K562 (cell line): ENCODE measurements around the gene ACOT13. TPM values are rescaled to one million over a fixed set of nuclear protein-coding genes. Genes with fewer than 3 reads are reported as not detected.

Experiments
- ATAC-seq: fragments of 200-7000 bp; cut with Tn5 transposase; 3 replicates; pipeline ENCODE4 v1.9.1; 2020; ENCODE audit warnings: moderate library complexity
- BruUV-seq: library from RNA; stranded (reverse); fragments of 400-500 nt; replicated peaks from 2 replicates; lab custom pipeline; 2021; lab: Mats Ljungman, UMichigan
- CTCF ChIA-PET: fragments of 300-600 bp; formaldehyde crosslinking; extraction: SDS; loops from one replicate; lab custom pipeline; 2021; ENCODE audit warnings: low intra/inter-chr PET ratio; lab: Yijun Ruan, JAX
- POLR2A ChIA-PET: fragments of 300-600, 350-650 bp; sonication (Branson Sonifier 250); formaldehyde crosslinking; extraction: SDS; loops from one replicate; lab custom pipeline; 2021; ENCODE audit warnings: antibody characterized with exemption, inconsistent platforms; lab: Yijun Ruan, JAX
- DNase-seq, 4 experiments: peaks; one replicate each; pipeline versions ENCODE4 v3.0.0 to v3.0.0-alpha.2; 2011 to 2018; ENCODE audit warnings: low spot score in 3 of 4, mixed read lengths in 3 of 4; ENCODE audit errors: extremely low read depth in 1 of 4
- FAIRE-seq: peaks from 2 replicates; lab custom pipeline; 2011; peaks lifted over from hg19 to GRCh38; lab: Jason Lieb, UNC
- H2AFZ ChIP-seq: 2 replicates; pipeline ENCODE4 v1.6.0; 2011; ENCODE audit warnings: low read depth, low read length, control low read depth, inconsistent platforms
- H3K27ac ChIP-seq: fragments of 200-600 bp; 3 replicates; pipeline ENCODE4 v1.8.0; 2011; ENCODE audit warnings: low read depth, mild to moderate bottlenecking, control low read depth, inconsistent platforms, low read length, moderate library complexity, mixed read lengths; ENCODE audit errors: extremely low read depth
- H3K27me3 ChIP-seq, 2 experiments: fragments of 300-600 bp in 1 of 2; 2 replicates in 1 of 2; 3 replicates in 1 of 2; pipeline versions ENCODE4 v1.6.0 to v1.8.0; 2011; ENCODE audit warnings: inconsistent platforms in 2 of 2, low read length in 2 of 2, mild to moderate bottlenecking in 1 of 2, mixed read lengths in 1 of 2, moderate library complexity in 1 of 2; ENCODE audit not compliant: control insufficient read depth in 2 of 2, insufficient read depth in 2 of 2
- H3K36me3 ChIP-seq: fragments of 300-600 bp; 3 replicates; pipeline ENCODE4 v1.8.0; 2011; ENCODE audit warnings: mild to moderate bottlenecking, low read length, inconsistent platforms; ENCODE audit not compliant: control insufficient read depth, insufficient read depth
- H3K4me1 ChIP-seq, 2 experiments: fragments of 200-600 bp in 1 of 2; replicated peaks in 1 of 2; 2 replicates in 1 of 2; 3 replicates in 1 of 2; pipeline versions ENCODE4 v1.5.1 to v1.8.0; 2011; ENCODE audit warnings: inconsistent platforms in 2 of 2, low read length in 2 of 2, mild to moderate bottlenecking in 1 of 2, mixed read lengths in 1 of 2, moderate library complexity in 1 of 2; ENCODE audit not compliant: control insufficient read depth in 2 of 2, insufficient read depth in 2 of 2
- H3K4me2 ChIP-seq: 2 replicates; pipeline ENCODE4 v1.6.1; 2011; ENCODE audit warnings: low read length, control low read depth, inconsistent platforms, mixed read lengths; ENCODE audit not compliant: insufficient read depth
- H3K4me3 ChIP-seq: fragments of 200-600 bp; sonication (generic), shearing (Covaris generic); 2 replicates; pipeline ENCODE4 v1.5.1; 2016; ENCODE audit warnings: control low read depth, inconsistent platforms
- H3K79me2 ChIP-seq: fragments of 200-600 bp; 3 replicates; pipeline ENCODE4 v1.8.0; 2011; ENCODE audit warnings: low read length, inconsistent platforms; ENCODE audit not compliant: control insufficient read depth, insufficient read depth
- H3K9ac ChIP-seq, 2 experiments: 2 replicates each; pipeline versions ENCODE4 v1.6.0 to v1.6.1; 2011; ENCODE audit warnings: low read depth in 2 of 2, low read length in 2 of 2, control low read depth in 1 of 2, inconsistent platforms in 1 of 2, mild to moderate bottlenecking in 1 of 2, mixed read lengths in 1 of 2; ENCODE audit not compliant: insufficient read depth in 1 of 2
- H3K9me1 ChIP-seq: one replicate; pipeline ENCODE4 v1.6.0; 2011; ENCODE audit warnings: inconsistent platforms, mild to moderate bottlenecking, low read length, moderate library complexity; ENCODE audit not compliant: control insufficient read depth, insufficient read depth
- H3K9me3 ChIP-seq: replicated peaks from 2 replicates; pipeline ENCODE4 v1.5.1; 2011; ENCODE audit warnings: low read depth, low read length, inconsistent platforms; ENCODE audit not compliant: control insufficient read depth, insufficient read depth
- H4K20me1 ChIP-seq: replicated peaks from 2 replicates; pipeline ENCODE4 v1.6.1; 2011; ENCODE audit warnings: low read length, inconsistent platforms, mixed read lengths; ENCODE audit not compliant: control insufficient read depth, insufficient read depth
- HMGN3 ChIP-seq: IDR thresholded peaks from 2 replicates; pipeline ENCODE4 v1.6.1; 2011; ENCODE audit warnings: borderline replicate concordance, low read depth, mild to moderate bottlenecking, mixed read lengths, low read length; ENCODE audit not compliant: insufficient read length; ENCODE audit errors: extremely low read depth
- MTA2 ChIP-seq: fragments of 450-650 bp; IDR thresholded peaks from 2 replicates; pipeline ENCODE4 v1.6.1; 2016; ENCODE audit warnings: low read depth
- POLR2A ChIP-seq: fragments of 450-650 bp; conservative IDR thresholded peaks from 2 replicates; pipeline ENCODE4 v1.6.1; 2016
- POLR3A ChIP-seq: IDR thresholded peaks from 2 replicates; pipeline ENCODE4 v1.6.1; 2011; ENCODE audit warnings: borderline replicate concordance, mild to moderate bottlenecking, moderate library complexity; ENCODE audit not compliant: insufficient read length, insufficient read depth; ENCODE audit errors: extremely low read depth
- ZNF830 ChIP-seq: fragments of 250-450 bp; sonication (Bioruptor Pico); IDR thresholded peaks from 2 replicates; pipeline ENCODE4 v1.5.0; 2021; ENCODE audit warnings: mild to moderate bottlenecking
- WGBS: fragments of 100-300 bp; shearing (Covaris generic); methylation state at CpG from one replicate; pipeline ENCODE4 v1.1.6; 2016; ENCODE audit warnings: low coverage, mixed read lengths; ENCODE audit not compliant: insufficient coverage; ENCODE audit errors: missing lambda C conversion rate; 5-methylcytosine and 5-hydroxymethylcytosine counted together
- in situ Hi-C: fragments of 300-500 bp; cut with MboI; formaldehyde crosslinking; loops from 4 replicates; pipeline ENCODE4 v1.15.0; 2018; ENCODE audit warnings: inconsistent platforms, mixed read lengths
- intact Hi-C: fragments of 100-400 bp; cut with micrococcal nuclease; formaldehyde crosslinking; loops from 2 replicates; pipeline ENCODE4 v1.14.2; 2022
- polyA plus RNA-seq, 8 experiments: library from polyadenylated mRNA; depleted of rRNA in 4 of 8; stranded (reverse) in 5 of 8; unstranded in 3 of 8; fragments of >200 nt; fragmentation: Nextera tagmentation in 2 of 8; fragmentation: Illumina TruSeq in 1 of 8; extraction: Ambion mirVana in 2 of 8; extraction: Trizol in 1 of 8; gene quantifications; 2 replicates each; pipeline versions ENCODE4 v1.2.1 to v1.2.3, GENCODE V29; 2011 to 2014; ENCODE audit warnings: inconsistent platforms in 1 of 8, missing spikeins in 1 of 8
- total RNA-seq, 7 experiments: library from RNA; depleted of rRNA in 6 of 7; stranded (reverse); fragments of >200 nt in 6 of 7; fragmentation: Illumina TruSeq in 2 of 7; extraction: Trizol in 2 of 7; gene quantifications; 2 replicates each; pipeline versions ENCODE4 v1.2.1 to v1.2.3, GENCODE V29; 2011 to 2021; ENCODE audit warnings: low replicate concordance in 1 of 7
- TF ChIP-seq, protein P1 (sequence below): fragments of 250-450 bp; sonication (Bioruptor Pico); IDR thresholded peaks from 2 replicates; pipeline ENCODE4 v1.9.0; 2021; ENCODE audit warnings: mild to moderate bottlenecking, inconsistent platforms

Gene ACOT13
- total and polyA plus RNA-seq, 9 of the 15 experiments (the other 6 are each of a cell fraction or from before 2014, with no cell fraction given) = 14.1 to 129 (median 65.7) TPM

DNA sequence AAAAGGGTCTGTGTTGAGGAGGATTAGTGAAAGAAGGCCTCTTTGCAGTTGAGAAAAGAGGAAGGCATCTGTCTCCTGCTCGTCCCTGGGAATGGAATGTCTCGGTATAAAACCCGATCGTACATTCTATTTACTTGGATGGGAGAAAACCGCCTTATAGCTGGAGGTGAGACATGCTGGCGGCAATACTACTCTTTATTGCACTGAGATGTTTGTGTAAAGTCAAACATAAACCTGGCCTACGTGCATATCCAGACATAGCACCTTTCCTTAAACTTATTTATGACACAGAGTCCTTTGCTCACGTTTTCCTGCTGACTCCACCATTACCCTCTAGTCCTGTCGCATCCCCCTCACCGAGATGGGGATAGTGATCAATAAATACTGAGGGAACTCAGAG lies 4.6 kb upstream of the ACOT13 start:
- Histone ChIP-seq H3K27ac (no peak overlapping the region), H3K9me1 (no peaks in the 10 kb centered on the region), H2AFZ (no peak overlapping the region), H3K9me3 (no peaks in the 10 kb centered on the region), H3K36me3 (peaks cover 52% of the 10 kb centered on the region), H3K4me1 (peaks cover 3 to 28% of the 10 kb centered on the region in 2 experiments; a peak in 3 of 5 replicates), H3K27me3 (no peaks in the 10 kb centered on the region), H3K79me2 (peaks cover 47% of the 10 kb centered on the region), H3K9ac (no peak overlapping the region), H3K4me3 (no peak overlapping the region), H3K4me2 (no peak overlapping the region), H4K20me1 (no peaks in the 10 kb centered on the region)
- ATAC-seq (no peak), FAIRE-seq (no peak), DNase-seq (no peak)
- TF ChIP-seq HMGN3 (no peak), POLR3A (no peak), POLR2A (0 out of 2 replicates have a peak, but pooled peaks have one; percentile 2), MTA2 (no peak), ZNF830 (CRISPR knock-in tag) (no peak)
- TF ChIP-seq, protein P1, sequence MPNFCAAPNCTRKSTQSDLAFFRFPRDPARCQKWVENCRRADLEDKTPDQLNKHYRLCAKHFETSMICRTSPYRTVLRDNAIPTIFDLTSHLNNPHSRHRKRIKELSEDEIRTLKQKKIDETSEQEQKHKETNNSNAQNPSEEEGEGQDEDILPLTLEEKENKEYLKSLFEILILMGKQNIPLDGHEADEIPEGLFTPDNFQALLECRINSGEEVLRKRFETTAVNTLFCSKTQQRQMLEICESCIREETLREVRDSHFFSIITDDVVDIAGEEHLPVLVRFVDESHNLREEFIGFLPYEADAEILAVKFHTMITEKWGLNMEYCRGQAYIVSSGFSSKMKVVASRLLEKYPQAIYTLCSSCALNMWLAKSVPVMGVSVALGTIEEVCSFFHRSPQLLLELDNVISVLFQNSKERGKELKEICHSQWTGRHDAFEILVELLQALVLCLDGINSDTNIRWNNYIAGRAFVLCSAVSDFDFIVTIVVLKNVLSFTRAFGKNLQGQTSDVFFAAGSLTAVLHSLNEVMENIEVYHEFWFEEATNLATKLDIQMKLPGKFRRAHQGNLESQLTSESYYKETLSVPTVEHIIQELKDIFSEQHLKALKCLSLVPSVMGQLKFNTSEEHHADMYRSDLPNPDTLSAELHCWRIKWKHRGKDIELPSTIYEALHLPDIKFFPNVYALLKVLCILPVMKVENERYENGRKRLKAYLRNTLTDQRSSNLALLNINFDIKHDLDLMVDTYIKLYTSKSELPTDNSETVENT = no peak
- ChIA-PET POLR2A (interaction anchor here (0.6 kb wide), 1 partner anchor 19 kb away, joined by 3 read pairs; no protein-coding TSS in a partner anchor), CTCF (no interaction called here)
- intact Hi-C loops = no loop called here
- WGBS = 92% methylated on average over 10 of the region's 10 CpGs
- in situ Hi-C loops = no loop called here
- no TSS peak for BruUV-seq
